Measurements from ENCODE around the gene ACAT1.

DNA sequence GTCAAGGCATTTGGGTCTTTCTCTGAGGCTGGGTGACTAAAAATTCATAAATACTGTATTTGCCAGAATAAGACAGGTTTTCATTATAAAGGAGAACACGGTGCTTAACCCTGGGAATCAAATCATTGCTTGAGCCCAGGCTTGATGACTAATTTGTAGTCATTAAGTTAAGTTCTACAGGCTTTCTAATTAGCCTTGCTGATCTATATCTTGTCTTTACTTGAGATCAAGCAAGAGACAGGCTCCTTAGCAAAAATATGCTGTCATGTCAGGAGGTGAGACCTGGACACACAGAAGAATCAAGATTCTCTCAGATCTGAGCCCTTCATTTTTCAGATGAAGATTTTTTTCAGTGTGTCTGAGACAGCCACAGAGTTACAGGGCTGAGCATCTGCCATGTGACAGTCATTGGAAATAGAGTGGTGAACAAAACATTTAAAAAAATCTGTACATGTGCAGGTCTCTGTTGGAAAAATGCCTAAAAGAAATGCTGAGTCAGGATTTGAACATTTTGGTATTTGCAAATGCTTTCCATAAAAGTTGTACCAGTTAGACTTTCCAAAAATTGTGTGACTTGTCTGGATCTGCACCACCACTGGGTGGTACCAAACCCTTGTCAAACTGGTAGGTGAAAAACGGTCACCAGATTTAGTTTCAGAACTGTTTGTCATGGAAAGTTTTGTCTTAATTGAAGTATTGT is 14.6 kb downstream of the ACAT1 start:
- TF ChIP-seq EZH2 (optimal IDR thresholded peaks at IDR 0.05; ENCODE audit: low read depth, low read length) (no peak), EZH2phosphoT487 (IDR thresholded peaks at IDR 0.05; ENCODE audit: low read length) (no peak)
- TF ChIP-seq, protein P1, sequence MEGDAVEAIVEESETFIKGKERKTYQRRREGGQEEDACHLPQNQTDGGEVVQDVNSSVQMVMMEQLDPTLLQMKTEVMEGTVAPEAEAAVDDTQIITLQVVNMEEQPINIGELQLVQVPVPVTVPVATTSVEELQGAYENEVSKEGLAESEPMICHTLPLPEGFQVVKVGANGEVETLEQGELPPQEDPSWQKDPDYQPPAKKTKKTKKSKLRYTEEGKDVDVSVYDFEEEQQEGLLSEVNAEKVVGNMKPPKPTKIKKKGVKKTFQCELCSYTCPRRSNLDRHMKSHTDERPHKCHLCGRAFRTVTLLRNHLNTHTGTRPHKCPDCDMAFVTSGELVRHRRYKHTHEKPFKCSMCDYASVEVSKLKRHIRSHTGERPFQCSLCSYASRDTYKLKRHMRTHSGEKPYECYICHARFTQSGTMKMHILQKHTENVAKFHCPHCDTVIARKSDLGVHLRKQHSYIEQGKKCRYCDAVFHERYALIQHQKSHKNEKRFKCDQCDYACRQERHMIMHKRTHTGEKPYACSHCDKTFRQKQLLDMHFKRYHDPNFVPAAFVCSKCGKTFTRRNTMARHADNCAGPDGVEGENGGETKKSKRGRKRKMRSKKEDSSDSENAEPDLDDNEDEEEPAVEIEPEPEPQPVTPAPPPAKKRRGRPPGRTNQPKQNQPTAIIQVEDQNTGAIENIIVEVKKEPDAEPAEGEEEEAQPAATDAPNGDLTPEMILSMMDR (IDR thresholded peaks at IDR 0.05; ENCODE audit: low read length): peak; percentile 52
